HPDE6-E6E7 (cell line): Measurements from ENCODE around the gene PCDHGA9.
A peak's percentile ranks its signal among the peaks of the same experiment; 100 is the strongest.
"Not testable (repeated sequence)": the region's sequence is repeated elsewhere in the genome, so short reads cannot be mapped to it uniquely, and the experiment has no call there.

Experiments
- DNase-seq: peaks from one replicate; pipeline ENCODE4 v3.0.0; 2011; ENCODE audit warnings: missing footprints; ENCODE audit errors: extremely low spot score

The PCDHGA9 gene

GRCh38 chr5:141402553-141403243, at the start of gene PCDHGA9:
TSS of gene PCDHGA9 (plus strand) at chr5:141402778. CDS start at chr5:141402953, 175 bp downstream.
- DNase-seq = peak; percentile 17

- no peak for DNase-seq
Observed at GRCh38 chr5:141354900-141355469, 47.6 kb upstream of the PCDHGA9 start, which contains the start of gene PCDHGA4. TSS of gene PCDHGA4 (plus strand) at chr5:141355021. CDS start at chr5:141355108, 87 bp downstream.

GRCh38 chr5:141355641-141356040, 46.9 kb upstream of the PCDHGA9 start:
- no peak for DNase-seq

GRCh38 chr5:141356133-141356532, 46.4 kb upstream of the PCDHGA9 start:
- DNase-seq = no peak

GRCh38 chr5:141356950-141357349, 45.6 kb upstream of the PCDHGA9 start:
- DNase-seq = no peak

GRCh38 chr5:141359790-141360426, 42.7 kb upstream of the PCDHGA9 start, which contains the start of gene PCDHGB2:
TSS of gene PCDHGB2 (plus strand) at chr5:141359994. CDS start at chr5:141360136, 142 bp downstream.
- DNase-seq = no peak

GRCh38 chr5:141360685-141361084, 41.9 kb upstream of the PCDHGA9 start:
- DNase-seq = no peak

- no peak for DNase-seq
Observed at GRCh38 chr5:141362719-141363118, 39.9 kb upstream of the PCDHGA9 start.

GRCh38 chr5:141363952-141364660, 38.5 kb upstream of the PCDHGA9 start, which contains the start of gene PCDHGA5:
TSS of gene PCDHGA5 (plus strand) at chr5:141364162. CDS start at chr5:141364331, 169 bp downstream.
- no peak for DNase-seq

- no peak for DNase-seq
Observed at GRCh38 chr5:141366016-141366896, 36.3 kb upstream of the PCDHGA9 start.

- DNase-seq = no peak
Observed at GRCh38 chr5:141369994-141370848, 32.4 kb upstream of the PCDHGA9 start, which contains the start of gene PCDHGB3. TSS of gene PCDHGB3 (plus strand) at chr5:141370242. CDS start at chr5:141370395, 153 bp downstream.

- no peak for DNase-seq
Observed at GRCh38 chr5:141371572-141372475, 30.8 kb upstream of the PCDHGA9 start.

- DNase-seq = no peak
Observed at GRCh38 chr5:141373673-141374317, 28.8 kb upstream of the PCDHGA9 start, which contains the start of gene PCDHGA6. TSS of gene PCDHGA6 (plus strand) at chr5:141373891. CDS start at chr5:141374084, 193 bp downstream.

GRCh38 chr5:141374627-141375026, 28.0 kb upstream of the PCDHGA9 start:
- DNase-seq = no peak

- not testable (repeated sequence) for DNase-seq
Observed at GRCh38 chr5:141375444-141376155, 27.0 kb upstream of the PCDHGA9 start.

- DNase-seq = no peak
Observed at GRCh38 chr5:141382469-141383294, 19.9 kb upstream of the PCDHGA9 start, which contains the start of gene PCDHGA7. TSS of gene PCDHGA7 (plus strand) at chr5:141382742. CDS start at chr5:141382900, 158 bp downstream.
